Measurements from ENCODE around the gene BCKDK.
"Not testable (repeated sequence)": the region's sequence is repeated elsewhere in the genome, so short reads cannot be mapped to it uniquely, and the experiment has no call there.

Gene BCKDK

DNA sequence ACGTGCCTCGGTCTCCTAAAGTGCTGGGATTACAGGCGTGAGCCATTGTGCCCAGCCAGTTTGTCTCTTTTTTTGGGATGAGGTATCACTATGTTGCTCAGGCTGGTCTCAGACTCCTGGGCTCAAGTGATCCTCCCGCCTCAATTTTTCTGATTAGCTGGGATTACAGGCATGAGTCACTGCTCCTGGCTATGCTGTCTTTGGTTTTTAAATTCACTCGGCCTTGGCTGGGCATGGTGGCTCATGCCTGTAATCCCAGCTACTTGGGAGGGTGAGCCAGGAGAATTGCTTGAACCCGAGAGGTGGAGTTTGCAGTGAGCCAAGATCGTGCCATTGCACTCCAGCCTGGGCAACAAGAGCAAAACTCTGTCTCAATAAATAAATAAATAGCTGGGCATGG, 36.2 kb downstream of the BCKDK start:
- DNase-seq, result not testable (repeated sequence)

DNA sequence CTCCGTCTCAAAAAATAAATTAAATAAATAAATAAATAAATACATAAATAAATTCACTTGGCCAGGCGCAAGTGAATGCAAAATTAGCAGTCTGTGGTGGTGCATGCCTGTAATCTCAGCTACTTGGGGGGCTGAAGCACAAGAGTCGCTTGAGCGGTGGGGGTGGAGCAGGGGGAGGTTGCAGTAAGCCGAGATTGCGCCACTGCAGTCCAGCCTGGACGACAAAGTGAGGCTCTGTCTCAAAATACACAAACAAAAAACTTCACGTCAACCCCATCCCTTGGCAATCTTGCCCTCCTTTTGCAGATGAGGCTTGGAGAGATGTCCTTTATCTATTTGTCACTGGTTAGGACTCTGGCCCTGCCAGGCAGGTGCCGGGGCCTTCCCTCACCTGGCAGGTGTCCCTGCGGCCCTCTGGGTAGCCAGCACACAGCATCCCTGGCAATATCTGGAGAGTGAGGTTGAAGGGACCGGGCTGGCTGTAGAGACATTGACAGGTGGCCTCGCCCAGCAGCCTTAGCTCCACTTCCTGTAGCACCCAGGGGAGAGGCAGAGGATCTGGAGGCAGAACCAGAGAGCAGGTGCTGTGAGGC, 37.3 kb downstream of the BCKDK start:
- DNase-seq, result no peak

DNA sequence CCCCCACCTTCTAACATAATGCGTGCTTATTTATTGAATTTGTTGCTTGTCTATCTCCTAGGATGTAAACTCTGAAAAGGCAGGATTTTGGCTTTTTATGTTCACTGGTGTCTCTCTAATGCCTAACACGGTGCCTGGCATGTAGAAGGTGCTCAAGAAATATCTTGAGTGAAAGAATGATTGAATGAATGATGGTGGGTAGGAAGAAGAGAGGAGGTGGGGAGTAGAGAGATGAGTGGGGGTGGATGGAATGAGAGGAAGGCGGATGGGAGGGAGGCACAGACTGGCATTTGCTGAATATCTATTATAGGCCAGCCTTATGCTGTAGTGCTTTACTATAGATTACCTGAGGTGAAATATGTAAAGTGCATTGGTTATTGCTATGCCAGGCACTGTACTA, 39.4 kb downstream of the BCKDK start:
- DNase-seq, result no peak

DNA sequence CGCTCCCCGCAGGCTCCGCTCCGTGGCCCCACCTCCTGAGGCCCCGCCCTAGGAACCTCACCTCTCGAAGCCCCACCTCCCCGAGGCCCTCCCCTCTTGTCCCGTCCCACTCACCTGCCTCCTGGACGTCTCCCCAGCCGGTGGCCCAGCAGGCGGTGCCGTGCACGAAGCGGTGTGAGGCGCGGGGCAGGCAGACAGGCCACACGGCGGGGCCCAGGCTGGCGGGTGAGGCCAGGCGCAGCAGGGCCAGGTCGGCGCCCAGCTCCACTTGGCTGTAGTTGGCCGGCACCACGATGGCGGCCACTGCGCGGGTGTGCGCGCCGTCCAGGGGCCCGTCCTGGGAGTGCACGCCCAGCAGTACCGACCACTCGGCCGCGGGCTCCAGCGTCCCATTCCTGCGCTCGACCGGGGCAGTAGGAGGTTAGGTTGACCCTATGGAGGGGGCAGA, 40.1 kb downstream of the BCKDK start:
- no peak for DNase-seq

DNA sequence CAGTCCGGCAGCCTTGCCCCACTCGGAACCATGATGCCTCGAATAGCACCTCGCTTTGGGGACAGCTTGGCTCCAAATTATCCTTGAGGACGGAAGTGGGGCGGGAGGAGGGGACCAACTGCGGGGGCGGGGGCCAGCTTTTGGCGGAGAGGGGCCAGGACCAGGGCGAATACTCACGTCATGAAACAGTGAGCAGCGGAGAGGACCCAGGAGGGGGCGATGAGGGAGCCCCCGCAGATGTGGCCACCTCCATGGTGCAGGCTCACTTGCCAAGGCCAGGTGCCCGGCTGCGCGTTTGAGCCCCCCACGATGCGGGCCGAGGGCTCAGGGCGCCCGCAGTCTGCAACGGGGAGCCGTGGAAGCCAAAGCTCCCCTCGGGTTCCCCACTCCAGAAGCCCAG, 40.7 kb downstream of the BCKDK start:
- no peak for DNase-seq

DNA sequence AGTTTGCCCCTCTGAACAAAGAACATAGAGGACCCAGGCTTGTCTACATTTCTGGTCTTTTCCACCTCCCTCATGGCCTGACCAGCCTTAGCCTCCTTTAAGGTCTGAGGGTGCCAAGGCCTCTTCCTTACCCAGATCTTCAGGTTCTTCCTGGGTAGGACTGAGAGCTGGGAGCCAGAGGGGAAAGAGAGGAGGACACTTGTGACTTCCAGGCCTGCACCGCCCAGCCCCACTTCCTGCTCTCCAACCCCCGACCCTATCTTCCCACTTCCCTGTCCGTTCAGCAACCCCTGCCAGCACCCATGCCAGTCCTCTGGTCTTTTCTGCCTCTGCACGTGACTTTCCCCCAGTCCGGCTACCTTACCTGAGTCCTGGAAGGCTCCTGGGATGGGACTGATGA, 41.1 kb downstream of the BCKDK start:
- DNase-seq, result no peak

DNA sequence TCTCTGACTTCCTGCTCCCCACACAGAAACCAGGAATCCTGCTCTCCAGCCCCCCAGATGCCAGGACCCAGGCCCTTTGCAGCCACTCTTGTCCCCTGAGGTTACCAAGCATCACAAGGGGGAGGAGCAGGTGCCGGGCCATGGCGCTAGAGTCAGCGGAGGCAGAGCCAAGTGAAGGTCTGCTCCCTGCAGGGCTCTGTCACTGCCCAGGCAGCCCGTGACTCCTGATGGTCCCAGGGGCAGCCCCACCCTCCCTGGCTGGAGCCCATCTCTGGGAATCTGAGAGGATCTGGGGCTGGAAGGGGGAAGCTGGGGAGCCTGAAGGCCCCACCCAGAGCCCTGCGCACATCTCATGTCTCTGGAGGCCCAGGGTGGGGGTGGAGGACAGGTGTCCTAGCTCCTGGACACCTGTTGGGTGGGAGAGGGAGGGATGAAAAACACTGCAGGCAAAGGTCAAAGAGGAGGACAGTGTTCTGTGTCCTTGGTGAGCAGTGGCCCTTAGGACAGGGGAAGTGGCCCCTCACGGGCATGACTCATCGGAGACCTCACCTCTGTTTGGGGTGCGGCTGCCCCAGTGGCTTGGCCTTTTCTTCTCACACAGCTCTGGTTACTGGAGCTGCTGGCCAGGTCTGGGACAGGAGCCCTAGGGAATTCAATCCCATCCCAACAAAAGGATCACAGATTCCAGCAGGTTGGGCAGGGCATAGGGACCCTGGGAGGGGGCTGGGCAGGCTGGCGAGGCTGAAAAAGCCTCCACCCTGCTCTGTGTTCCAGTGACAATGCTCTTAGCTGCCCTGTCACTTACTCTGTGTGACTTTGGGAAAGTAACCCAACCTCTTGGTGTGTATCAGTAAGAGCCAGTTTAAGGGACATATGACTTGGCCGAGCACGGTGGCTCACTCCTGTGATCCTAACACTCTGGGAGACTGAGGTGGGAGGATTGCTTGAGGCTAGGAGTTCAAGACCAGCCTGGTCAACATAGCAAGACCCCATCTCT, 42.0 kb downstream of the BCKDK start, which contains the start of gene PRSS36:
Gene PRSS36 (minus strand): TSS at position 173 of the 997 bp plus-strand sequence. CDS start 31 bp downstream, at position 142.
- no peak for DNase-seq

DNA sequence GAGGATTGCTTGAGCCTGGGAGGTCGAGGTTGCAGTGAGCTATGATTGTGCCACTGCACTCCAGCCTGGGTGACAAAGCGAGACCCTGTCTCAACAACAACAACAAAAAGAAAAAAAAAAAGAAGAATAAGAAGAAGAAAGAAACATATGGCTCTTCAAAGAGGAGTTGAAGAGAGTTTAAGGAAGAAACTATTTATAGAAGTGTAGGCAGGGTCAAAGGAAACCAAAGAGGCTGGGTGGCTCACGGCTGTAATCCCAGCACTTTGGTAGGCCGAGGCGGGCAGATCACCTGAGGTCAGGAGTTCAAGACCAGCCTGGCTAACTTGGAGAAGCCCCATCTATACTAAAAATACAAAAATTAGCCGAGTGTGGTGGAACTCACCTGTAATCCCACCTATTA, 42.8 kb downstream of the BCKDK start:
- peak; percentile 24 for DNase-seq

DNA sequence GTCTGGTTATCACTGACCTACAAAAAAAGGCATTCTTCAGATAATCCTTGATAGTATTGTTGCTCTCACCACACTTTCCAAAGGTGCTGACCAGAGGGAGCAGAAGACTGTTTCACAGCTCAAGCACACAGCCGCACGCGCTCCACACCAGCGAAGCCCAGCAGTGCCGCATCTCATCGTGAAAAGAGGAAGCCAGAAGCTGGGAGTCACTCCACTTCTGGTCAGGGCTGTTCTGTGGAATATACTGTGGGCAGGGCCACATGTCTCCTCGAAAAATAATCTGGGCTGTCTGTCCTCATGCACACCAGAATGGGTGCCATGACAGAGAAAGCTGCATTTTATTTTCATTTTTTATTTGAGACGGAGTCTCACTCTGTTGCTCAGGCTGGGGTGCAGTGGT, 49.0 kb downstream of the BCKDK start:
- peak; percentile 76 for DNase-seq

All from inflammatory macrophage treated with lipopolysaccharide for 4 hours (primary cell).